Suprapubic skin (tissue), 3 donors: ENCODE data around the gene VWDE.

Source experiments
- EP300 ChIP-seq: sonication (generic); formaldehyde crosslinking; IDR thresholded peaks from one replicate; pipeline ENCODE4 v1.6.1; 2017; ENCODE audit warnings: antibody characterized with exemption
- TF ChIP-seq, protein P1 (sequence below), 2 donors: fragments of 200-600 bp in 1 of 2; fragments of 450-650 bp in 1 of 2; sonication (generic) in 1 of 2; IDR thresholded peaks; one replicate each; pipeline ENCODE4 v1.5.1; 2016 to 2019; ENCODE audit warnings: antibody characterized with exemption in 2 of 2, mild to moderate bottlenecking in 1 of 2, moderate library complexity in 1 of 2

DNA sequence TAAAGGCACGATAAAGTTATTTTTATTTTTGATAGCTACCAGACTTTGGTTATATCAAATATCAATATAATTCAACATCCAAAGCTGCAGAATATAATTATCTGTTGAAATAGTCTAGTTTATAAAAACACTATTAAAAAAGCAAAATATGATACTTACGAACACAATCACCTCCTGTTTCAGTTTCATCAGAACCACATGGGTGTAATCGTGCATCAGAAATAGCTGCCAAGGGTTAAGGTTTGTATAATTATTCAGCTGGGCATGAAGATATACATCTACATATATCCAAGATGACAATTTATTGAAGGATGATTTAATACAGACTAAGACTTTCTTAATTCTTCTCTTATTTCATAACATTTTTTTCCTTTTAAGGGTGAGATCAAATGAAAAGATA lies 20.3 kb downstream of the VWDE start:
- no peak for TF ChIP-seq EP300
- TF ChIP-seq, protein P1, sequence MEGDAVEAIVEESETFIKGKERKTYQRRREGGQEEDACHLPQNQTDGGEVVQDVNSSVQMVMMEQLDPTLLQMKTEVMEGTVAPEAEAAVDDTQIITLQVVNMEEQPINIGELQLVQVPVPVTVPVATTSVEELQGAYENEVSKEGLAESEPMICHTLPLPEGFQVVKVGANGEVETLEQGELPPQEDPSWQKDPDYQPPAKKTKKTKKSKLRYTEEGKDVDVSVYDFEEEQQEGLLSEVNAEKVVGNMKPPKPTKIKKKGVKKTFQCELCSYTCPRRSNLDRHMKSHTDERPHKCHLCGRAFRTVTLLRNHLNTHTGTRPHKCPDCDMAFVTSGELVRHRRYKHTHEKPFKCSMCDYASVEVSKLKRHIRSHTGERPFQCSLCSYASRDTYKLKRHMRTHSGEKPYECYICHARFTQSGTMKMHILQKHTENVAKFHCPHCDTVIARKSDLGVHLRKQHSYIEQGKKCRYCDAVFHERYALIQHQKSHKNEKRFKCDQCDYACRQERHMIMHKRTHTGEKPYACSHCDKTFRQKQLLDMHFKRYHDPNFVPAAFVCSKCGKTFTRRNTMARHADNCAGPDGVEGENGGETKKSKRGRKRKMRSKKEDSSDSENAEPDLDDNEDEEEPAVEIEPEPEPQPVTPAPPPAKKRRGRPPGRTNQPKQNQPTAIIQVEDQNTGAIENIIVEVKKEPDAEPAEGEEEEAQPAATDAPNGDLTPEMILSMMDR (IDR thresholded peaks at IDR 0.05): no peak
